ENCODE measurements around the gene MAGEC3.
"Not testable (repeated sequence)": the region's sequence is repeated elsewhere in the genome, so short reads cannot be mapped to it uniquely, and the experiment has no call there.

The MAGEC3 gene, protein sequence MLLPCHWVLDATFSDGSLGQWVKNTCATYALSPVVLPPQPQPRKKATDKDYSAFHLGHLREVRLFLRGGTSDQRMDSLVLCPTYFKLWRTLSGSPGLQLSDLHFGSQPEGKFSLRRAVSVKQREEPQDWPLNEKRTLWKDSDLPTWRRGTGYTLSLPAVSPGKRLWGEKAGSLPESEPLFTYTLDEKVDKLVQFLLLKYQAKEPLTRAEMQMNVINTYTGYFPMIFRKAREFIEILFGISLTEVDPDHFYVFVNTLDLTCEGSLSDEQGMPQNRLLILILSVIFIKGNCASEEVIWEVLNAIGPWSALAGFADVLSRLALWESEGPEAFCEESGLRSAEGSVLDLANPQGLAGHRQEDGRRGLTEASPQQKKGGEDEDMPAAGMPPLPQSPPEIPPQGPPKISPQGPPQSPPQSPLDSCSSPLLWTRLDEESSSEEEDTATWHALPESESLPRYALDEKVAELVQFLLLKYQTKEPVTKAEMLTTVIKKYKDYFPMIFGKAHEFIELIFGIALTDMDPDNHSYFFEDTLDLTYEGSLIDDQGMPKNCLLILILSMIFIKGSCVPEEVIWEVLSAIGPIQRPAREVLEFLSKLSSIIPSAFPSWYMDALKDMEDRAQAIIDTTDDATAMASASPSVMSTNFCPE

GRCh38 chrX:141838016-141838415 is at the start of gene MAGEC3:
MAGEC3 (plus strand) TSS chrX:141838316; CDS start chrX:141838316, 0 bp downstream.
- H3K27me3 Mint-ChIP-seq (ENCODE audit: low read depth) = no peaks in the 10 kb centered on the region
- H3K9me3 Mint-ChIP-seq = peaks cover 5% of the 10 kb centered on the region
- H3K36me3 Mint-ChIP-seq (ENCODE audit: low read depth) = no peaks in the 10 kb centered on the region
- H3K4me3 Mint-ChIP-seq = no peak within 1 kb of the TSS
- H3K4me1 Mint-ChIP-seq (ENCODE audit: low read depth) = no peaks in the 10 kb centered on the region
- no peak within 1 kb of the TSS for H3K27ac Mint-ChIP-seq

GRCh38 chrX:141791856-141792255 is 46.3 kb upstream of the MAGEC3 start:
- Mint-ChIP-seq H3K9me3 (no peaks in the 10 kb centered on the region), H3K36me3 (ENCODE audit: low read depth) (no peaks in the 10 kb centered on the region), H3K4me1 (ENCODE audit: low read depth) (no peaks in the 10 kb centered on the region), H3K4me3 (no peak overlapping the region), H3K27me3 (ENCODE audit: low read depth) (no peaks in the 10 kb centered on the region), H3K27ac (no peak overlapping the region)

DNA sequence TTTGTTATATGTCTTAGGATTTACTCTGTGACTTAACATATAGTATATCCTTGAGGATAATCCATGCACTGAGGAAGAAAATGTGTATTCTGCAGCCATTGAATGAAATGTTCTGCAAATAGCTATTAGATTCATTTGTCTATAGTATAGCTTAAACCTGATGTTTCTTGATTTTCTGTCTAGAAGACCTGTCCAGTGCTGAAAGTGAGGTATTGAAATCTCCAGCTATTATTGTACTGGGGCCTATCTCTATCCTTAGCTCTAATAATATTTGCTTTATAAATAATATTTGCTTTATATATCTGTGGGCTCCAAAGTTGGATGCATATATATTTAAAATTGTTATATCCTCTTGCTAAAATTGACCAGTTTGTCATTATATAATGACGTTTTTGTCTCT is 26.7 kb upstream of the MAGEC3 start:
- Mint-ChIP-seq H3K4me3 (no peak overlapping the region), H3K36me3 (ENCODE audit: low read depth) (no peaks in the 10 kb centered on the region), H3K27ac (no peak overlapping the region), H3K4me1 (ENCODE audit: low read depth) (no peaks in the 10 kb centered on the region), H3K9me3 (peaks cover 9% of the 10 kb centered on the region), H3K27me3 (ENCODE audit: low read depth) (no peaks in the 10 kb centered on the region)

GRCh38 chrX:141814213-141814857 is 23.8 kb upstream of the MAGEC3 start:
- no peaks in the 10 kb centered on the region for H3K4me1 Mint-ChIP-seq (ENCODE audit: low read depth)
- no peaks in the 10 kb centered on the region for H3K27me3 Mint-ChIP-seq (ENCODE audit: low read depth)

GRCh38 chrX:141815904-141816303 is 22.2 kb upstream of the MAGEC3 start:
- no peaks in the 10 kb centered on the region for H3K4me1 Mint-ChIP-seq (ENCODE audit: low read depth)
- no peak overlapping the region for H3K4me3 Mint-ChIP-seq
- H3K27ac Mint-ChIP-seq = no peak overlapping the region
- H3K36me3 Mint-ChIP-seq (ENCODE audit: low read depth) = no peaks in the 10 kb centered on the region
- peaks cover 3% of the 10 kb centered on the region for H3K9me3 Mint-ChIP-seq
- no peaks in the 10 kb centered on the region for H3K27me3 Mint-ChIP-seq (ENCODE audit: low read depth)

More at GRCh38 chrX:141814213-141814857, 23.8 kb upstream of the MAGEC3 start:
- H3K36me3 Mint-ChIP-seq (ENCODE audit: low read depth) = no peaks in the 10 kb centered on the region
- peaks cover 5% of the 10 kb centered on the region for H3K9me3 Mint-ChIP-seq
- H3K4me3 Mint-ChIP-seq = no peak overlapping the region
- no peak overlapping the region for H3K27ac Mint-ChIP-seq

DNA sequence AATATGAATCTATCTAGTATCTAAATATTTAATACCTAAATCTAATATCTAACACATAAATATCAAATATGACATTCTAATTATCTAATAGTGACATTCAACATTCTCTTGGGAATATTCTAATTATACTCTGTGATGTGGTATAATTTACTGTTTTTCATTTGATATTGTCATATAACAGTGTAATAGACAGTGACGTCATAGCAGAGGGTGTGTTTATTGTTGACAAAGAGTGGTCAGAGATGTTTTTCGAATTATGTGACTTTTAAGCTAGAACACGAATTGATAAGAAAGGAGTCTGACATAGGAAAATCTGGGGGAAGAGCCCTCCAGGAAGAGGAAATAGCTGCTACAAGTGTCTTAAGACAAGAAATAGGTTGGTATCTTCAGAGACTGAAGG is 5.9 kb upstream of the MAGEC3 start:
- no peak overlapping the region for H3K27ac Mint-ChIP-seq
- no peak overlapping the region for H3K4me3 Mint-ChIP-seq
- peaks cover 5% of the 10 kb centered on the region for H3K9me3 Mint-ChIP-seq
- no peaks in the 10 kb centered on the region for H3K27me3 Mint-ChIP-seq (ENCODE audit: low read depth)
- H3K36me3 Mint-ChIP-seq (ENCODE audit: low read depth) = no peaks in the 10 kb centered on the region
- no peaks in the 10 kb centered on the region for H3K4me1 Mint-ChIP-seq (ENCODE audit: low read depth)

GRCh38 chrX:141839856-141840255 is 1.7 kb downstream of the MAGEC3 start:
- peaks cover 5% of the 10 kb centered on the region for H3K9me3 Mint-ChIP-seq
- no peaks in the 10 kb centered on the region for H3K4me1 Mint-ChIP-seq (ENCODE audit: low read depth)
- H3K4me3 Mint-ChIP-seq = no peak overlapping the region
- H3K36me3 Mint-ChIP-seq (ENCODE audit: low read depth) = no peaks in the 10 kb centered on the region
- no peaks in the 10 kb centered on the region for H3K27me3 Mint-ChIP-seq (ENCODE audit: low read depth)
- H3K27ac Mint-ChIP-seq = no peak overlapping the region

- Mint-ChIP-seq H3K4me1 (ENCODE audit: low read depth) (no peaks in the 10 kb centered on the region), H3K4me3 (no peak overlapping the region), H3K27me3 (ENCODE audit: low read depth) (no peaks in the 10 kb centered on the region), H3K36me3 (ENCODE audit: low read depth) (no peaks in the 10 kb centered on the region), H3K27ac (no peak overlapping the region), H3K9me3 (no peaks in the 10 kb centered on the region)
Measured at GRCh38 chrX:141857479-141857878, 19.4 kb downstream of the MAGEC3 start.

- H3K36me3 Mint-ChIP-seq (ENCODE audit: low read depth) = no peaks in the 10 kb centered on the region
- H3K9me3 Mint-ChIP-seq = no peaks in the 10 kb centered on the region
- H3K4me1 Mint-ChIP-seq (ENCODE audit: low read depth) = no peaks in the 10 kb centered on the region
- H3K27me3 Mint-ChIP-seq (ENCODE audit: low read depth) = no peaks in the 10 kb centered on the region
- H3K4me3 Mint-ChIP-seq = no peak overlapping the region
- H3K27ac Mint-ChIP-seq = no peak overlapping the region
Measured at GRCh38 chrX:141879616-141880015, 41.5 kb downstream of the MAGEC3 start.

DNA sequence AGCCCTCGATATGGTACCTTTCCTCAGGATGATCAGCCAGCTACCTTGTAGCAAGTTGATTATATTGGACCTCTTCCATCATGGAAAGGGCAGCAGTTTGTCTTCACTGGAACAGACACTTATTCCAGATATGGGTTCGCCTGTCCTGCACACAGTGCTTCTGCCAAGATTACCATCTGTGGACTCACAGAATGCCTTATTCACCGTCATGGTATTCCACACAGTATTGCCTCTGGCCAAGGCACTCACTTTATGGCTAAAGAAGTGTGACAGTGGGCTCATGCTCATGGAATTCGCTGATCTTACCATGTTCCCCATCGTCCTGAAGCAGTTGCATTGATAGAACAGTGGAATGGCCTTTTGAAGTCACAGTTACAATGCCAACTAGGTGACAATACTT is 50.7 kb downstream of the MAGEC3 start:
- H3K36me3 Mint-ChIP-seq (ENCODE audit: low read depth); H3K27me3 Mint-ChIP-seq (ENCODE audit: low read depth); H3K27ac Mint-ChIP-seq; H3K4me3 Mint-ChIP-seq; H3K9me3 Mint-ChIP-seq; H3K4me1 Mint-ChIP-seq (ENCODE audit: low read depth): not testable (repeated sequence)

DNA sequence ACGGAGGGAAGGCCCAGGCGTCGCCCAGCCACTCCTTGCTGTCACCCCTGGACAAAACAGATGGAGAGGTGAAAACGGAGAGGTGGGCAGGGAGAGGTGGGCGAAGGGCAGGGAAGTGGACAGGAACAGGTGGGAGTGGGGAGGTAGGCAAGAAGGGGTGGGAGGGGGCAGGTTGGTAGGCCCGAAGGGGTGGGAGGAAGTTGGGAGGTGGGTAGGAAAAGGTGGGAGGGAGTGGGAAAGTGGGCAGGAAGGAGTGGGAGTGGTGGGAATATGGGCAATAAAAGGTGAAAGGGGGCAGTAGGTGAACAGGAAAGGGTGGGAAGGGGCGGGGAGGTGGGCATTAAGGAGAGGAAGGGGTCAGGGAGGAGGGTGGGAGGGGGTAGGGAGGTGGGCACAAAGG is 56.6 kb downstream of the MAGEC3 start:
- Mint-ChIP-seq H3K27me3 (ENCODE audit: low read depth) (no peaks in the 10 kb centered on the region), H3K4me3 (no peak overlapping the region), H3K36me3 (ENCODE audit: low read depth) (no peaks in the 10 kb centered on the region), H3K9me3 (no peaks in the 10 kb centered on the region), H3K4me1 (ENCODE audit: low read depth) (no peaks in the 10 kb centered on the region), H3K27ac (no peak overlapping the region)

DNA sequence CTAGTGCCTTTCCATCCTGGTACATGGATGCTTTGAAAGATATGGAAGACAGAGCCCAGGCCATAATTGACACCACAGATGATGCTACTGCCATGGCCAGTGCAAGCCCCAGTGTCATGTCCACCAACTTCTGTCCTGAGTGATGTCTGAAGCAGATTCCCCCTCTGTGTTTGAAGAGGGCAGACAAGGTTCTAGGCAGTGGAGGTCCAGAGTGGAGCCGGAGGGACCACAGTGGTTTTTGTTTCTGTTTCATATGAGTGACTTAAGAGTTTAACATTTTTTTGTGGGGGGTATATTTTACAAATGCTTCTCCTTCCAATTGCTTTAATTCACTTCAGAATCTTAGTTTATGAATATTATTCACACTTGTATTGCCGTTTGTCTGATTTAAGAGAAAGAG is 59.6 kb downstream of the MAGEC3 start:
- no peaks in the 10 kb centered on the region for H3K27me3 Mint-ChIP-seq (ENCODE audit: low read depth)
- H3K36me3 Mint-ChIP-seq (ENCODE audit: low read depth) = no peaks in the 10 kb centered on the region
- H3K4me1 Mint-ChIP-seq (ENCODE audit: low read depth) = no peaks in the 10 kb centered on the region
- H3K4me3 Mint-ChIP-seq = no peak overlapping the region
- H3K9me3 Mint-ChIP-seq = no peaks in the 10 kb centered on the region
- no peak overlapping the region for H3K27ac Mint-ChIP-seq

DNA sequence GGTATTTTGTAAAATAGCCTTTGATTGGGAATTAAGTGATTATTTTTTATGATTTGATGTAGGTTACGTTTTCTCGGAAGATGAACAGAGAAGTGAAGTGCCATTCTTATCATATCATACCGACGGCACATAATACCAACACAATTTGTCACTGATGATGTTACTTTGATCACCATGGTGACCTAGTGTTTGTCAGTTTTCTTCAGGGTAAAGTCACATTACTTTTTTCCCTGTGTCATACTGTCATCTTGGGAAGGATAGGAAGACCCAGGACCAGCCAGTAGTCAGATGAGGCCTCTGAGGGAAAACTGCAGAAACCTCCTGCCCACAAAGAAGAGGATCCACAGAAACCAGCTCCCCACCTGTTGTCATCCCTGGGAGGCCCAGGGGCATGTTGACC is 64.2 kb downstream of the MAGEC3 start:
- H3K4me3 Mint-ChIP-seq = no peak overlapping the region
- H3K27me3 Mint-ChIP-seq (ENCODE audit: low read depth) = no peaks in the 10 kb centered on the region
- no peaks in the 10 kb centered on the region for H3K36me3 Mint-ChIP-seq (ENCODE audit: low read depth)
- no peaks in the 10 kb centered on the region for H3K4me1 Mint-ChIP-seq (ENCODE audit: low read depth)
- no peak overlapping the region for H3K27ac Mint-ChIP-seq
- H3K9me3 Mint-ChIP-seq = no peaks in the 10 kb centered on the region

- Mint-ChIP-seq H3K36me3 (ENCODE audit: low read depth) (no peaks in the 10 kb centered on the region), H3K4me3 (no peak within 1 kb of the TSS), H3K27ac (no peak within 1 kb of the TSS), H3K4me1 (ENCODE audit: low read depth) (no peaks in the 10 kb centered on the region), H3K27me3 (ENCODE audit: low read depth) (no peaks in the 10 kb centered on the region), H3K9me3 (no peaks in the 10 kb centered on the region)
Measured at GRCh38 chrX:141903400-141904155, 65.5 kb downstream of the MAGEC3 start, which contains the start of gene MAGEC1. MAGEC1 (plus strand) TSS chrX:141903894; CDS start chrX:141905073, 1,179 bp downstream.

Data from T-helper 1 cell treated with Interleukin-12 subunit alpha and Interleukin-12 subunit beta and Interleukin-4 antibody, amounts not matched to agents 30 μg/mL and 1 μg/mL, for 36 hours (primary cell).